BLaER1 treated with 17β-estradiol and CSF1 and Interleukin-3, amounts not matched to agents 10 nM and 100 nM (cell line): ENCODE data around the gene CLECL1.
"Not testable (repeated sequence)": the region's sequence is repeated elsewhere in the genome, so short reads cannot be mapped to it uniquely, and the experiment has no call there.

Experiments used
- H3K27ac ChIP-seq, 11 experiments: shearing (Covaris generic); formaldehyde crosslinking; 2 replicates each; pipeline ENCODE4 v1.8.1; 2022
- H3K27me3 ChIP-seq, 11 experiments: shearing (Covaris generic); formaldehyde crosslinking; 2 replicates each; pipeline ENCODE4 v1.8.1; 2022
- H3K36me3 ChIP-seq, 11 experiments: shearing (Covaris generic); formaldehyde crosslinking; 2 replicates each; pipeline ENCODE4 v1.8.1; 2022
- H3K4me1 ChIP-seq, 10 experiments: shearing (Covaris generic); formaldehyde crosslinking; 2 replicates each; pipeline ENCODE4 v1.8.1; 2022
- H3K4me2 ChIP-seq, 11 experiments: shearing (Covaris generic); formaldehyde crosslinking; 2 replicates each; pipeline ENCODE4 v1.8.1; 2022
- H3K4me3 ChIP-seq, 10 experiments: shearing (Covaris generic); formaldehyde crosslinking; 2 replicates each; pipeline ENCODE4 v1.8.1; 2022
- H3K9ac ChIP-seq, 11 experiments: shearing (Covaris generic); formaldehyde crosslinking; 2 replicates each; pipeline ENCODE4 v1.8.1; 2022
- H3K9me3 ChIP-seq, 11 experiments: shearing (Covaris generic); formaldehyde crosslinking; replicated peaks in 1 of 11; 2 replicates each; pipeline ENCODE4 v1.8.1; 2022
- H4K20me1 ChIP-seq, 11 experiments: shearing (Covaris generic); formaldehyde crosslinking; 2 replicates each; pipeline ENCODE4 v1.8.1; 2022
- Cebpa-rat ChIP-seq, 11 experiments: shearing (Covaris generic); IDR thresholded peaks; 2 replicates each; pipeline ENCODE4 v1.8.1; 2022

The CLECL1 gene

DNA sequence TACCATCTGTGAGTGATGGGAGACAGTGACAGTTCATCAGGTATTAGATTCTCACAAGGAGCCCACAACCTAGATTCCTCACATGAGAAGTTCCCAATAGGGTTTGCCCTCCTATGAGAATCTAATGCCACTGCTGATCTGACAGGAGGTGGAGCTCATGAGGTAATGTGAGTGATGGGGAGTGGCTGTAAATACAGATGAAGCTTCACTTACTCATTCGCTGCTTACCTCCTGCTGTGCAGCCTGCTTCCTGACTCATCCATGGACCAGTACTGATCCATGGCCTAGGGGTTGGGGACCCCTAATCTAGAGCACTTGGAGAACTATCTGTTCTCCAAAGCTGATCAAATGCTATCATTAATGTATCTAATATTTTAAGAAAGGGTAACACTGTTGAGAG is 45.7 kb downstream of the CLECL1 start:
- Histone ChIP-seq H4K20me1 (peaks cover 0 to 15% (median 0%) of the 10 kb centered on the region in 11 experiments; a peak in 1 of 22 replicates), H3K4me1 (peaks cover 0 to 17% (median 2%) of the 10 kb centered on the region in 10 experiments; a peak in 7 of 20 replicates), H3K9ac (no peak overlapping the region), H3K9me3 (peaks cover 28 to 49% (median 37%) of the 10 kb centered on the region in 11 experiments), H3K4me3 (no peak overlapping the region), H3K4me2 (no peak overlapping the region), H3K27ac (no peak overlapping the region), H3K27me3 (no peaks in the 10 kb centered on the region), H3K36me3 (peaks cover 74 to 100% (median 96%) of the 10 kb centered on the region in 11 experiments)
- TF ChIP-seq Cebpa-rat (IDR thresholded peaks at IDR 0.05), result no peak

DNA sequence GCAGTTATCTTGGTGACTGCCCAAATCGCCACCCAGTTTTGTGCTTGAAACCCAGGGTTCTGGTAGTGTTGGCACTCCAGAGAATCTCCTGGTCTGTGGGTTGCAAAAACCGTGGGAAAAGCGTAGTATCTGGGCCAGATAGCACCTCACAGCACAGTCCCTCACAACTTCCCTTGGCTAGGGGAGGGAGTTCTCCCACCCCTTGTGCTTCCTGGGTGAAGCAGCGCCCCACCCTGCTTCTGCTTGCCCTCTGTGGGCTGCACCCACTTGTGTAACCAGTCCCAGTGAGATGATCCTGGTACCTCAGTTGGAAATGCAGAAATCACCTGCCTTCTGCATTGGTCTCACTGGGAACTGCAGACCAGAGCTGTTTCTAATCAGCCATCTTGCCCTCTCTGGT is 47.0 kb downstream of the CLECL1 start:
- Histone ChIP-seq H3K4me3 (no peak overlapping the region), H3K9me3 (peaks cover 41 to 62% (median 50%) of the 10 kb centered on the region in 11 experiments), H3K27me3 (no peaks in the 10 kb centered on the region), H3K4me1 (peaks cover 0 to 14% (median 2%) of the 10 kb centered on the region in 10 experiments; a peak in 7 of 20 replicates), H3K4me2 (0 out of 22 replicates have a peak overlapping the region, but pooled peaks of 1 of the 11 experiments have one; percentile 12), H3K27ac (peak overlapping the region in 2 of 11 experiments; percentile 13 to 20; a peak in 3 of 22 replicates), H3K36me3 (peaks cover 78 to 100% (median 97%) of the 10 kb centered on the region in 11 experiments), H4K20me1 (peaks cover 0 to 15% (median 0%) of the 10 kb centered on the region in 11 experiments; a peak in 1 of 22 replicates), H3K9ac (no peak overlapping the region)
- TF ChIP-seq Cebpa-rat (IDR thresholded peaks at IDR 0.05), result no peak

DNA sequence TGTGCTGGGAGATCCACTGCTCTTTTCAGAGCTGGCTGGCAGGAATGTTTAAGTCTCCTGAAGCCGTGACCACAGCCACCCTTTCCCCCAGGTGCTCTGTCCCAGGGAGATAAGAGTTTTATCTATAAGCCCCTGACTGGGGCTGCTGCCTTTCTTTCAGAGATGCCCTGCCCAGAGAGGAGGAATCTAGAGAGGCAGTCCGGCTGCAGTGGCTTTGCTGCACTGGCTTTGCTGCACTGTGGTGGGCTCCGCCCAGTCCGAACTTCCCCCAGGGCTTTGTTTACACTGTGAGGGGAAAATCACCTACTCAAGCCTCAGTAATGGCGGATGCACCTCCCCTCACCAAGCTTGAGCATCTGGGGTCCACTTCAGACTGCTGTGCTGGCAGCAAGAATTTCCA is 47.5 kb downstream of the CLECL1 start:
- H3K27me3 ChIP-seq, H3K4me3 ChIP-seq, H3K9ac ChIP-seq: not testable (repeated sequence)
- H3K4me1 ChIP-seq, result peaks cover 0 to 14% (median 2%) of the 10 kb centered on the region in 10 experiments; a peak in 7 of 20 replicates
- H3K36me3 ChIP-seq, result peaks cover 83 to 100% (median 99%) of the 10 kb centered on the region in 11 experiments
- peak overlapping the region in 2 of 11 experiments; percentile 13 to 20; a peak in 3 of 22 replicates for H3K27ac ChIP-seq
- H4K20me1 ChIP-seq, result peaks cover 0 to 15% (median 0%) of the 10 kb centered on the region in 11 experiments; a peak in 1 of 22 replicates
- H3K4me2 ChIP-seq, result peak overlapping the region in 3 of 11 experiments; percentile 9 to 12 (median 11); a peak in 1 of 22 replicates
- H3K9me3 ChIP-seq, result peaks cover 46 to 68% (median 55%) of the 10 kb centered on the region in 11 experiments

DNA sequence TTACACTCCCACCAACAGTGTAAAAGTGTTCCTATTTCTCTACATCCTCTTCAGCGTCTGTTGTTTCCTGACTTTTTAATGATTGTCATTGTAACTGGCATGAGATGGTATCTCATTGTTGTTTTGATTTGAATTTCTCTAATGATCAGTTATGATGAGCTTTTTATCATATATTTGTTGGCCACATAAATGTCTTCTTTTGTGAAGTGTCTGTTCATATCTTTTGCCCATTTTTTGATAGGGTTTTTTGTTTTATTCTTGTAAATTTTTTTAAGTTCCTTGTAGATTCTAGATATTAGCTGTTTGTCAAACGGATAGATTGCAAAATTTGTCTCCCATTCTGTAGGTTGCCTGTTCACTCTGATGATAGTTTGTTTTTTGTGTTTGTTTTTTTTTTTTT is 49.9 kb downstream of the CLECL1 start:
- not testable (repeated sequence) for H3K27me3 ChIP-seq, H3K27ac ChIP-seq, H3K9ac ChIP-seq, H3K4me2 ChIP-seq, H3K4me3 ChIP-seq
- Histone ChIP-seq H4K20me1 (peaks cover 0 to 15% (median 0%) of the 10 kb centered on the region in 11 experiments; a peak in 1 of 22 replicates), H3K4me1 (peaks cover 0 to 14% (median 2%) of the 10 kb centered on the region in 10 experiments; a peak in 7 of 20 replicates), H3K36me3 (peaks cover 80 to 97% (median 93%) of the 10 kb centered on the region in 11 experiments), H3K9me3 (peaks cover 44 to 70% (median 57%) of the 10 kb centered on the region in 11 experiments)

DNA sequence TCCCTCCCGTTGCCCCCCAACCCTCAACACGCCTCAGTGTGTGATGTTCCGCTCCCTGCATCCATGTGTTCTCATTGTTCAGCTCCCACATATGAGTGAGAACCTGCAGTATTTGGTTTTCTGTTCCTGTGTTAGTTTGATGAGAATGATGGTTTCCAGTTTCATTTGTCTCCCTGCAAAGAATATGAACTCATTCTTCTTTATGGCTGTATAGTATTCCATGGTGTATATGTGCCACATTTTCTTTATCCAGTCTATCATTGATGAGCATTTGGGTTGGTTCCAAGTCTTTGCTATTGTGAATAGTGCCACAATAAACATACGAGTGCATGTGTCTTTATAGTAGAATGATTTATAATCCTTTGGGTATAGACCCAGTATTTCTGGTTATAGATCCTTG is 50.4 kb downstream of the CLECL1 start:
- not testable (repeated sequence) for H3K4me2 ChIP-seq, H3K27ac ChIP-seq, H3K27me3 ChIP-seq, H3K9ac ChIP-seq
- peaks cover 0 to 14% (median 2%) of the 10 kb centered on the region in 10 experiments; a peak in 7 of 20 replicates for H3K4me1 ChIP-seq
- peak overlapping the region in 1 of 10 experiments; percentile 1; a peak in 1 of 20 replicates for H3K4me3 ChIP-seq
- peaks cover 44 to 73% (median 60%) of the 10 kb centered on the region in 11 experiments for H3K9me3 ChIP-seq
- peaks cover 80 to 97% (median 94%) of the 10 kb centered on the region in 11 experiments for H3K36me3 ChIP-seq
- peaks cover 0 to 15% (median 0%) of the 10 kb centered on the region in 11 experiments; a peak in 1 of 22 replicates for H4K20me1 ChIP-seq

DNA sequence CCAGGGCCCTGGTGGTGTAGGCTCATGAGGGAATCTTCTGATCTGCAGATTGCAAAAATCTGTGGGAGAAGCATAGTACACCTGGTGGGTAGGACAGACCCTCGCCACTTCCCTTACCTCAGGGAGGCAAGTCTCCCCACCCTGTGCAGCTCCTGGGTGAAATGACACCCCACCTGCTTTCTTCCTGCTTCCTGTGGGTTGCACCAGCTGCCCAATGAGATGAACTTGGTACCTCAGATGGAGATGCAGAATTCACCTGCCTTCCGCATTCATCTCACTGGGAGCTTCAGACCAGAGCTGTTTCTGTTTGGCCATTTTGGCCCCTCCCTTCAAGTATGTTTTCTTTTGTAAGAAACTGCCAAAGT is 58.7 kb downstream of the CLECL1 start:
- Histone ChIP-seq H4K20me1 (no peaks in the 10 kb centered on the region; a peak in 1 of 22 replicates), H3K9ac (peak overlapping the region in 2 of 11 experiments; percentile 55; a peak in 3 of 22 replicates), H3K27ac (peak overlapping the region in 8 of 11 experiments; percentile 41 to 77 (median 72); a peak in 14 of 22 replicates), H3K27me3 (no peaks in the 10 kb centered on the region), H3K4me1 (peaks cover 43 to 53% (median 50%) of the 10 kb centered on the region in 10 experiments), H3K36me3 (peaks cover 29 to 59% (median 46%) of the 10 kb centered on the region in 11 experiments), H3K4me3 (peak overlapping the region in 6 of 10 experiments; percentile 19 to 59 (median 54); a peak in 7 of 20 replicates), H3K4me2 (peak overlapping the region; percentile 67 to 90 (median 79)), H3K9me3 (peaks cover under 1 to 62% (median 48%) of the 10 kb centered on the region in 11 experiments)
- no peak for TF ChIP-seq Cebpa-rat (IDR thresholded peaks at IDR 0.05)

DNA sequence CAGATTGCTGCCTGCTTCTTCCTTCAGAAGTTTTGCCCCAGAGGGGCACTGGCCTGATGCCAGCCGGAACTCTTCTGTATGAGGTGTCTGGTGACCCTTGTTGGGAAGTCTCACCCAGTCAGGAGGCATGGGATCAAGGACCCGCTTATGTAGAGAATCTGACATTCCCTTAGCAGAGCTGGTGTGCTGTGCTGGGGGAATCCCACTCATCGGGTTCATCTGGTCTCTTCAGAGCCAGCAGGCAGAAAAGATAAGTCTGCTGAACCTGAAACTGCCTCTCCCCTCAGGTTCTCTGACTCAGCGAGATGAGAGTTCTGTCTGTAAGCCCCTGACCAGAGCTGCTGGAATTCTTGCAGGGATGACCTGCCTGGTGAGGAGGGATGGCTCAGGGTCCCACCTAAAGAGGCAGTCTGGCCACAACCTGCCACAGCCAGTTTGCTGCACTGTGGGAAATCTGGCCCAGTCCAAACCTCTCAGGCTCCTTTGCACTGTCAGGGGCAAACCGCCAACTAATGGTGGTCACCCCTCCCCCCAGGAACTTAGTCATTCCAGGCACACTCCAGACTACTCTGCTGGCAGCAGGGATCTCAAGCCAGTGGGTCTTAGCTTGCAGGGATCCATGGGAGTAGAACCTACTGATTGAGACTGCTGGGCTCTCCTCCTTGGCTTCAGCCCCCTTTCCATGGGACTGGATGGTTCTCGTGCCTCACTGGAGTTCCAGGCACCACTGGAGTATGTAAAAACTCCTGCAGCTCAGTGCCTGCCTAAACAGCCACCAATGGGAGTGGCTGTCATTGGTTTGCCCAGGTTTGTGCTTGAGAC is 59.3 kb downstream of the CLECL1 start:
- Histone ChIP-seq H3K27me3 (no peaks in the 10 kb centered on the region), H3K9ac (peak overlapping the region; percentile 36 to 62 (median 47); a peak in 21 of 22 replicates), H3K4me2 (peak overlapping the region; percentile 67 to 90 (median 79)), H3K27ac (peak overlapping the region in 10 of 11 experiments; percentile 19 to 77 (median 66); a peak in 19 of 22 replicates), H4K20me1 (no peaks in the 10 kb centered on the region; a peak in 1 of 22 replicates), H3K4me1 (peaks cover 49 to 59% (median 56%) of the 10 kb centered on the region in 10 experiments), H3K4me3 (peak overlapping the region in 9 of 10 experiments; percentile 19 to 59 (median 54); a peak in 14 of 20 replicates), H3K36me3 (peaks cover 27 to 57% (median 44%) of the 10 kb centered on the region in 11 experiments), H3K9me3 (peaks cover 0 to 60% (median 46%) of the 10 kb centered on the region in 11 experiments; a peak in 21 of 22 replicates)
- TF ChIP-seq Cebpa-rat (IDR thresholded peaks at IDR 0.05), result no peak
